ENCODE results near the gene PTBP1. TPM values are rescaled to one million over a fixed set of nuclear protein-coding genes. Genes with fewer than 3 reads are reported as not detected.
"Not testable (repeated sequence)": the region's sequence is repeated elsewhere in the genome, so short reads cannot be mapped to it uniquely, and the experiment has no call there.

The PTBP1 gene
- total RNA-seq, 1 donor from 2014 or later = 67.6 TPM

DNA sequence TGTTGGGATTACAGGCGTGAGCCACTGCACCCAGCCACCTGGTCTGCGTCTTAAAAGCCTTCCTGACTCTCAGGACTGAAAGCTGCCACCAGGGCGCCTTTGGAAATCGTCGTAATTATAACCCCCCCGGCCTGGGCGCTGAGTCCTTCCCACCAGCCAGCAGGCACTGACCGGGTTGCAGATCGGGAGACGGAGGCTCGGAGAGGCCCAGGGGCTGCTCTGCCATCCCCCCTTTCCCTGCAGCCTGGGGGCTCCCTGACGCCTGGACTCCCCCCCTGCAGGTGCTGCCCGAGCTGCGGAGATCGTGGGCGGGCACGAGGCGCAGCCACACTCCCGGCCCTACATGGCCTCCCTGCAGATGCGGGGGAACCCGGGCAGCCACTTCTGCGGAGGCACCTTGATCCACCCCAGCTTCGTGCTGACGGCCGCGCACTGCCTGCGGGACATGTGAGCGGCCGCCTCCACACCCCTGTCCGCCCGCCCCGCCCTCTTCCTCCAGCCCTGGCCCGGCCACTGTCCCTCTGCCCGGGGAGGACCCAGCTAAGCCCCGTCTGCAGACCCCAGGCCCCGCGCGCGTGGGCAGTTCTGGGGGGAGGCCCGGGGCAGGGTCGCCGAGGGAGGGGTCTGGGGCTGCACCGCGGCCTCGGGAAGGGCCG, 46.1 kb downstream of the PTBP1 start:
- peak; percentile 79 for DNase-seq (ENCODE audit: missing footprints)
- intact Hi-C loops (cut with DNase I) = no loop called here
- no peak for ATAC-seq

DNA sequence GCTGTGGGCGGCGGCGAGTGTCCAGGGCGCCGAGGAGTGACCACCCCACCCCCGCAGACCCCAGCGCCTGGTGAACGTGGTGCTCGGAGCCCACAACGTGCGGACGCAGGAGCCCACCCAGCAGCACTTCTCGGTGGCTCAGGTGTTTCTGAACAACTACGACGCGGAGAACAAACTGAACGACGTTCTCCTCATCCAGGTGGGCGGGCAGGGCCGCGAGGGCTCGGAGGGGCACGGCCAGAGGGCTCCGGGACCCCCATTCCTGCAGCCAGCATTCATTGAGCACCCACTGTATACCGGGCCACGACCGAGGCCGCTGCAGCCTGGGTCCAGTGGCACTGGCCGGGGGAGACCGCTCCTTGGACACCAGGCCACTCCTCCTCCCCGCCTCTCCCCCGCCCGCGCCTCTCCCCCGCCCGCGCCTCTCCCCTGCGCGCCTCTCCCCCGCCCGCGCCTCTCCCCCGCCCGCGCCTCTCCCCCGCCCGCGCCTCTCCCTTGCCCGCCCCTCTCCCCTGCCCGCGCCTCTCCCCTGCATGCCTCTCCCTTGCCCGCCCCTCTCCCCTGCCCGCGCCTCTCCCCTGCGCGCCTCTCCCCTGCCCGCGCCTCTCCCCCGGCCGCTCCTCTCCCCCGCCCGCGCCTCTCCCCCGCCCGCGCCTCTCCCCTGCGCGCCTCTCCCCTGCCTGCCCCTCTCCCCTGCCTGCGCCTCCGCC, 46.7 kb downstream of the PTBP1 start:
- no peak for ATAC-seq
- DNase-seq (ENCODE audit: missing footprints) = no peak
- intact Hi-C loops (cut with DNase I) = no loop called here

DNA sequence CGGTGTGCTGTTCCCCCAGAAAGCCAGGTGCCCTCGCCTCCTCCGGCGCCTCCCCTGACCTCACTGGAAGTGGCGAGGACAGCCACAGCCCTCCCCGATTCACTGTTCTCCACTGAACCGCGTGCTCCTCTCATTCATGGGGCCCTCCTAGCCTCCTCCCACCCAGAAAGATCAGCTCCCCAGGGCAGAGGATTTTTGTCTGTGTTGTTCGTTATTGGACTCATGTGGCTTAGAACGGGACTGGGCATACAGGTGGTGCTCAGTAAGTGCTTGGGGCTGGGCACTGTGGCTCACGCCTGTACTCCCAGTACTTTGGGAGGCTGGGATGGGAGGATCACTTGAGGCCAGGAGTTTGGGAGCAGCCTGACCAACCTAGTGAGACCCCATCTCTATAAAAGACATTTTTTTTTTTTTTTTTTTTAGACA, 47.3 kb downstream of the PTBP1 start:
- ATAC-seq = no peak

DNA sequence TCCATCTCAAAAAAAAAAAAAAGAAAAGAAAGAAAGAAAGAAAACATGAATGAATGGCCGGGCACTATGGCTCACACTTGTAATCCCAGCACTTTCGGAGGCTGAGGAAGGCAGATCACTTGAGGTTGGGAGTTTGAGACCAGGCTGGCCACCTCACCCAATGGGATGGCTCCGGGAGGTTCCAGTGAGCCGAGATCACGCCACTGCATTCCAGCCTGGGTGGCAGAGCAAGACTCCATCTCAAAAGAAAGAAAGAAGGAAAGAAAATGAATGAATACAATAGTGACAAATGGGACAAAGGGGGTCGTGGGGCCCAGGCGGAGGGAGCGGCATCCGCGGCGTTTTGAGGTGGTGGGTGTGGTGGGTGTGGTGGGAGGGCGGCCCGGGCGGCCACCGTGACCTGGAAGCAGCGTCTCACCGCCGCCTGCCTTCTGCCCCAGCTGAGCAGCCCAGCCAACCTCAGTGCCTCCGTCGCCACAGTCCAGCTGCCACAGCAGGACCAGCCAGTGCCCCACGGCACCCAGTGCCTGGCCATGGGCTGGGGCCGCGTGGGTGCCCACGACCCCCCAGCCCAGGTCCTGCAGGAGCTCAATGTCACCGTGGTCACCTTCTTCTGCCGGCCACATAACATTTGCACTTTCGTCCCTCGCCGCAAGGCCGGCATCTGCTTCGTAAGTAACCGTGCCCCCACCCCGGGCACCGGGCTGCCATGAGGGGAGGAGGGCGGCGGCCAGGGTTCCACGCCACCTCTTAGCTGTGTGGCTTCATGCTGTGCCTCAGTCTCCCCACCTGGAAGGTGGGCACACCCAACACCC, 48.7 kb downstream of the PTBP1 start:
- DNase-seq (ENCODE audit: missing footprints) (no peak), ATAC-seq (no peak)
- intact Hi-C loops (cut with DNase I) = loop anchor here (5.0 kb wide), 1 partner anchor 44 kb away; no protein-coding TSS in a partner anchor

More for the DNA sequence above, 47.3 kb downstream of the PTBP1 start:
- intact Hi-C loops (cut with DNase I) = no loop called here
- no peak for DNase-seq (ENCODE audit: missing footprints)

DNA sequence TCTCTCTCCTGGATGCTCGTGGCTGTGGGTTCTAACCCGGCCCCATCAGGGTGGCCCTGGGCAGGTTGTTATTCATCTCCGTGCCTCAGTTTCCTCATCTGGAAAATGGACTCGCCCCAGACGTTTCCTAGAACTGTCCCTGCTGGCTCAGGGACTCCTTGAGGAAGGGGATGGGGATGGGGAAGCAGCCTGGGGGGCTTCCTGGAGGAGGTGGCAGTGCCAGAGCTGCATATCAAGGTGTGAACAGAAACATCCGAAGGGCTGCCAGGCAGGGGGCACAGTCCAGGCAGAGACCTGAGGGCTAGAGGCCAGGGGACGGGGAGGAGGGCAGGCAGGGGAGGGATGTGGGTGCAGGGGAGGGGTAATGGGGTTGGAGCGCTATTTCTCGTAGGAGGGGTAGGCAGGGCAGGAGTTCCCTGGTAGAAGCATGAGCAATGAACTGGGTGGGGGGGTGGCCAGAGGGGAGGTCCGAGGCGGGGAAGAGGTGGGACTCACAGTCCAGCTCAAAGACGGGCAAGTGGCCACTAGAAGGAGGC, 51.2 kb downstream of the PTBP1 start:
- intact Hi-C loops (cut with DNase I) = loop anchor here (5.0 kb wide), 1 partner anchor 46 kb away; no protein-coding TSS in a partner anchor
- ATAC-seq (peak; percentile 32), DNase-seq (ENCODE audit: missing footprints) (peak; percentile 73)

DNA sequence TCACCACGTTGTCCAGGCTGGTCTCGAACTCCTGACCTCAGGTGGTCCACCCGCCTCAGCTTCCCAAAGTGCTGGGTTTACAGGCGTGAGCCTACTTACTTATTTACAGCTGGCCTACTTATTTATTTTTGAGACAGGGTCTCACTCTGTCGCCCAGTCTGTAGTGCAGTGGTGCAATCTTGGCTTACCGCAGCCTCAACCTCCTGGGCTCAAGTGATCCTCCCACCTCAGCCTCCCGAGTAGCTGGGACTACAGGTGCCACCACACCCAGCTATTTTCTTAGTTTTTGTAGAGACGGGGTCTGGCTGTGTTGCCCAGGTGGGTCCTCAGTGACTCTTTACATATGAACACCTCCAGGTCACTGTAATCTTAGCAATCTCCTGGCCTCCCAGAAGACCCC, 51.9 kb downstream of the PTBP1 start:
- not testable (repeated sequence) for DNase-seq (ENCODE audit: missing footprints); ATAC-seq
- intact Hi-C loops (cut with DNase I) = loop anchor here (5.0 kb wide), 1 partner anchor 47 kb away; no protein-coding TSS in a partner anchor

DNA sequence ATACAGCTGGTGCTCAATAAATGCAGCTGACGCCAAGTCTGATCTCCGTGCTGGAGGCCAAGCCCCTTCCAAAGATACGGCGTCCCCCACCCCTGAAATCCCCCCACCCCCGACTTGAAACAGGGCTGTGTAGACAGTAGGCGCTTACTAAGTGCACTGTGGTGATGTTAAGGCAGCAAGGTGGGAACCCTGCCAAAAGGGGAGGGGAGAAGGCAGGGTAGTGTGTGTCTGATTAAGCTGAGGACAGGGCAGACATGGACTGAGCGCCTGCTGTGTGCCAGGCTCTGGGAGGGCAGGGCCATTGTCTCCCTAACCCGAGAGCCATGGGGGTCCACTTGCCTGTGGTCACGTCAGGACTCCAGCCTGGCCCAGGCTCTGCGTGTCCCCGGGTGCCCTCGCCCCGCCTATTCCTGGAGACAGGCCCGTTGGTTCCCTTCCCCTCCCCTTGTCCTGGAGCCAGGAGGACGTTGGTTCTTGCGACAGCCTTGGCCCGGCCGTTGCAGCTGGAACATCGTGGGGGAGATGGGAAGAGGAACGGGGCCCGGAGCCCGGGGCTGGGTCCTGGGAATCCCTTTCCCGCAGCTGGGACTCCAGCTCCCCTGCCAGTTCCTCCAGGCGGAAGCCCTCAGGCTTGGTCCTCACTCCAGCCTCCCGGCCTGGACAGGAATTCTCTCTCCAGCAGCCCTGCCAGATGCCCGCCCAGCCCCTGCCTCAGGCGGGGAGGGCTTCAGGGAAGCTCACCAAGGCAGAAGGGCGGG, 53.1 kb downstream of the PTBP1 start:
- intact Hi-C loops (cut with DNase I) = no loop called here
- ATAC-seq = peak; percentile 89
- peak; percentile 95 for DNase-seq (ENCODE audit: missing footprints)

DNA sequence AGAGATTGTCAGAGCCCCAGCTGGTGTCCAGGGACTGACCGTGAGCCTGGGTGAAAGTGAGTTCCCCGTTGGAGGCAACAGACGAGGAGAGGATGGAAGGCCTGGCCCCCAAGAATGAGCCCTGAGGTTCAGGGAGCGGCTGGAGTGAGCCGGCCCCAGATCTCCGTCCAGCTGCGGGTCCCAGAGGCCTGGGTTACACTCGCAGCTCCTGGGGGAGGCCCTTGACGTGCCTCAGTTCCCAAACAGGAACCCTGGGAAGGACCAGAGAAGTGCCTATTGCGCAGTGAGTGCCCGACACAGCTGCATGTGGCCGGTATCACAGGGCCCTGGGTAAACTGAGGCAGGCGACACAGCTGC, 53.7 kb downstream of the PTBP1 start:
- no peak for DNase-seq (ENCODE audit: missing footprints)
- intact Hi-C loops (cut with DNase I) = no loop called here
- no peak for ATAC-seq

DNA sequence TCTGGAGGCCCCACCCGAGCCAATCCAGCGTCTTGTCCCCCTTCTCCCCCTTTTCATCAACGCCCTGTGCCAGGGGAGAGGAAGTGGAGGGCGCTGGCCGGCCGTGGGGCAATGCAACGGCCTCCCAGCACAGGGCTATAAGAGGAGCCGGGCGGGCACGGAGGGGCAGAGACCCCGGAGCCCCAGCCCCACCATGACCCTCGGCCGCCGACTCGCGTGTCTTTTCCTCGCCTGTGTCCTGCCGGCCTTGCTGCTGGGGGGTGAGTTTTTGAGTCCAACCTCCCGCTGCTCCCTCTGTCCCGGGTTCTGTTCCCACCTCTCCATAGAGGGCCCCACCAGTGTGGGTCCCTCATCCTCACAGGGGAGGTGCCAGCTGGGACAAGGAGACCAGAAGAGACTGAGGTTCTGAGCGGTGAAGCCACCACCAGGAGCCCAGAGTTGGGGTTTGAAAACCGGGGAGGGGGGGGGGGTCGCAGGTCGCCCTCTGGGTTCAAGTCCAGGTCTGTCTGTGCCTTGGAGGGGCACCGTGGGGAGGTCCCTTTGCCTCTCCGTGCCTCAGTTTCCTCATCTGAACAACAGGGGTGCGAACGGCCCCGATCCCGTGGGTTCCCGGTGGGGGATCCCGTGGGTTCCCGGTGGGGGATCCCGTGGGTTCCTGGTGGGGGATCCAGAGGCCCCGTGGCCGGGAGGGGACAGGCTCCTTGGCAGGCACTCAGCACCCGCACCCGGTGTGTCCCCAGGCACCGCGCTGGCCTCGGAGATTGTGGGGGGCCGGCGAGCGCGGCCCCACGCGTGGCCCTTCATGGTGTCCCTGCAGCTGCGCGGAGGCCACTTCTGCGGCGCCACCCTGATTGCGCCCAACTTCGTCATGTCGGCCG, 55.1 kb downstream of the PTBP1 start, which contains the start of gene ELANE:
TSS of gene ELANE (plus strand) at position 168 of the 878 bp plus-strand sequence. CDS start at position 194, 26 bp downstream.
- intact Hi-C loops (cut with DNase I) = no loop called here
- no peak for ATAC-seq
- DNase-seq (ENCODE audit: missing footprints) = no peak

DNA sequence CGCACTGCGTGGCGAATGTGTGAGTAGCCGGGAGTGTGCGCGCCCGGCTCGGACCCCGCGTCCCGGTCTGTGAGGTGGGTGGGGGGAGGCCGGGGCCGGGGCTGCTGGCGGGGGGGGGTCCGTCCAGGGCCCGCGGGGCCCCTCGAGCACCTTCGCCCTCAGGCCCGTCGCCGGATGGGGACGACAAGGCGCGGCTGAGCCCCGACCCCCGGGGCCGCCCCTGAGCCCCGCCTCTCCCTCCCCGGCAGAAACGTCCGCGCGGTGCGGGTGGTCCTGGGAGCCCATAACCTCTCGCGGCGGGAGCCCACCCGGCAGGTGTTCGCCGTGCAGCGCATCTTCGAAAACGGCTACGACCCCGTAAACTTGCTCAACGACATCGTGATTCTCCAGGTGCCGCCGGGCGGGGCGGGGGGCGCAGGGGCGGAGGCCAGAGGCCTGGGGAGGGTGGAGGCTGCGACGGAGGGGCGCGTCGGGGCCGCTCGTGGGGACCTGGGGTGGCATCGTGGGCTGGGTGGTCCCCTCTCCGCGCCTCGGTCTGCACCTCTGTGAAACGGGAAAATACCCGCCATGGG, 55.8 kb downstream of the PTBP1 start:
- DNase-seq (ENCODE audit: missing footprints) = no peak
- ATAC-seq = no peak
- intact Hi-C loops (cut with DNase I) = no loop called here

DNA sequence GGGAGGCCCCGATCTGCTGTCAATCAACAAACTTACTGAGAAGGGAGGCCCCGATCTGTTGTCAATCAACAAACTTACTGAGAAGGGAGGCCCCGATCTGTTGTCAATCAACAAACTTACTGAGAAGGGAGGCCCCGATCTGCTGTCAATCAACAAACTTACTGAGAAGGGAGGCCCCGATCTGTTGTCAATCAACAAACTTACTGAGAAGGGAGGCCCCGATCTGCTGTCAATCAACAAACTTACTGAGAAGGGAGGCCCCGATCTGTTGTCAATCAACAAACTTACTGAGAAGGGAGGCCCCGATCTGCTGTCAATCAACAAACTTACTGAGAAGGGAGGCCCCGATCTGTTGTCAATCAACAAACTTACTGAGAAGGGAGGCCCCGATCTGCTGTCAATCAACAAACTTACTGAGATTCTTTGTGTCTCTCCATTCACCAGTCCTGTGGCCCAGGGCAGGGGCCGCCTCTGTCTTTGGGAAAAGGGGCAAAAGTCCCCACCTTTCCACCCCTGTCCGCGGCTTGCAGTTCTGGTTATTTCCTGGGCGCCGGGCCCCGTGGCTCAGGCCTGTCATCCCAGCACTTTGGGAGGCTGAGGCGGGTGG, 56.5 kb downstream of the PTBP1 start:
- DNase-seq (ENCODE audit: missing footprints); intact Hi-C loops (cut with DNase I); ATAC-seq: not testable (repeated sequence)

DNA sequence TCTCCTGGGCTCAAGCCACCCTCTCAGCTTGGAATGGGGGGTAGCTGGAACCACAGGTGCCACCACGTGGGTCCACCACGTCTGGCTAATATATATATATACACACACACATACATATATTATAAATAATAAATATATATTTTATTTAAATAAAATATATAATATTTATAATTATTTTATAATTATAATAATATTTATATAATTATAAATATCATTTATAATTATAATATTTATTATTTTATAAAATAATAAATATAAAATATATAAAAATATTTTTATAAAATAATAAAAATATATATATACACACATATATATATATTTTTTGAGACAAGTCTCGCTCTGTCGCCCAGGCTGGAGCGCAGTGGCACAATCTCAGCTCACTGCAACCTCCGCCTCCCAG, 57.3 kb downstream of the PTBP1 start:
- intact Hi-C loops (cut with DNase I) = no loop called here
- DNase-seq (ENCODE audit: missing footprints) = no peak
- ATAC-seq = no peak

DNA sequence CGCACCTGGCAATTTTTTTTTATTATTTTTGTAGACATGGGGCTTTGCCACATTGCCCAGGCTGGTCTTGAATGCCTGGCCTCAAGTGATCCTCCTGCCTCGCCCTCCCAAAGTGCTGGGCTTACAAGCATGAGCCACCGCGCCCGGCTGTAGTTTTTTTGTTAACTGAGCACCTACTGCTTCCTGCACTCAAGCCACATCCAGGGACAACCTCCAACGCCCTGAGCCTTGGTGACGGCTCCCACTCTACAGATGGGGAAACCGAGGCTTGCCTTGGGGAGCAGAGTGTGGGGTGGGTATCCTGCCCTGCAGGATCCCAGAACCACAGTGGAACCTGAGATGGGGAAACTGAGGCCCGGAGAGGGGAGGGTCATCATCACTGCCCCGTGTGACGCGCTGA, 57.9 kb downstream of the PTBP1 start:
- DNase-seq (ENCODE audit: missing footprints) (no peak), ATAC-seq (no peak)
- intact Hi-C loops (cut with DNase I) = no loop called here

DNA sequence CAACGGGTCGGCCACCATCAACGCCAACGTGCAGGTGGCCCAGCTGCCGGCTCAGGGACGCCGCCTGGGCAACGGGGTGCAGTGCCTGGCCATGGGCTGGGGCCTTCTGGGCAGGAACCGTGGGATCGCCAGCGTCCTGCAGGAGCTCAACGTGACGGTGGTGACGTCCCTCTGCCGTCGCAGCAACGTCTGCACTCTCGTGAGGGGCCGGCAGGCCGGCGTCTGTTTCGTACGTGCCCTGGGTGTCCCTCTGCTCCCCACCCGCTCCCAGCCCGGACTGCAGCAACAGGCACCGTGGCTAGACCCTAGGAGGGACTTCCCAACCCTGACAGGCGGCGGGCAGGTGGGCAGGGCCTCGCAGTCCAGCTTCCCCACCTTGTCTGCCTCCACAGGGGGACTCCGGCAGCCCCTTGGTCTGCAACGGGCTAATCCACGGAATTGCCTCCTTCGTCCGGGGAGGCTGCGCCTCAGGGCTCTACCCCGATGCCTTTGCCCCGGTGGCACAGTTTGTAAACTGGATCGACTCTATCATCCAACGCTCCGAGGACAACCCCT, 58.4 kb downstream of the PTBP1 start:
- ATAC-seq (no peak), DNase-seq (ENCODE audit: missing footprints) (no peak)
- intact Hi-C loops (cut with DNase I) = loop anchor here (2.0 kb wide), 1 partner anchor 85 kb away; no protein-coding TSS in a partner anchor

DNA sequence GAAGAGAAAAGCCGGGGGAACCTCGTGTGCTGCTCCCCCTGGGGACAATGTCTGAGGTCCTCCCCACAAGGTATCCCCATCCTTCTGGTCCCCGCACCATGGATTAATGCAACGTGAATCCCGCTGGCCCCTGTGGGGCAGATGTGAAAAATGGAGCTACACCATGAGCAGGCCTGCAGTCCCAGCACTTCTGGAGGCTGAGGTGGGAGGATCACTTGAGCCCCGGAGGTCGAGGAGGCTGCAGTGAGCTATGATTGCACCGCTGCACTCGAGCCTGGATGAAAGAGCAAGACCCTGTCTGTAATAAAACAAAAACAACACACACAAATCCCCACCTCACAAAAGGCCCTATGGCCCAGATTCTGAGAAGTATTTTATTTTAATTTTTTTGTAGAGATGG, 61.0 kb downstream of the PTBP1 start:
- DNase-seq (ENCODE audit: missing footprints) (no peak), ATAC-seq (no peak)
- intact Hi-C loops (cut with DNase I) = no loop called here

Measured in Right ventricle myocardium inferior (tissue), 1 donor.